Measurements from ENCODE around the gene SCN1B.
"Not testable (repeated sequence)": the region's sequence is repeated elsewhere in the genome, so short reads cannot be mapped to it uniquely, and the experiment has no call there.

Gene SCN1B

GRCh38 chr19:35005256-35005977, 24.9 kb upstream of the SCN1B start:
- no peak for TF ChIP-seq CTCF (conservative IDR thresholded peaks at IDR 0.05)
- H3K27ac ChIP-seq, result peak overlapping the region; percentile 64

GRCh38 chr19:35006007-35006341, 24.3 kb upstream of the SCN1B start:
- H3K27ac ChIP-seq, result peak overlapping the region; percentile 64

GRCh38 chr19:35006342-35006998, 23.8 kb upstream of the SCN1B start:
- no peak for TF ChIP-seq CTCF (conservative IDR thresholded peaks at IDR 0.05)
- H3K27ac ChIP-seq, result peak overlapping the region; percentile 64

- H3K27ac ChIP-seq, result peak overlapping the region; percentile 64
- no peak for TF ChIP-seq CTCF (conservative IDR thresholded peaks at IDR 0.05)
These were observed 23.3 kb upstream of the SCN1B start for GRCh38 chr19:35006999-35007365.

- not testable (repeated sequence) for H3K27ac ChIP-seq
These were observed 22.8 kb upstream of the SCN1B start for GRCh38 chr19:35007427-35007826.

- no peak overlapping the region for H3K27ac ChIP-seq
- TF ChIP-seq CTCF (conservative IDR thresholded peaks at IDR 0.05), result no peak
These were observed 21.4 kb upstream of the SCN1B start for GRCh38 chr19:35008891-35009341.

- no peak overlapping the region for H3K27ac ChIP-seq
These were observed 20.6 kb upstream of the SCN1B start for GRCh38 chr19:35009424-35010415.

More at GRCh38 chr19:35009424-35010415, 20.6 kb upstream of the SCN1B start:
- no peak for TF ChIP-seq CTCF (conservative IDR thresholded peaks at IDR 0.05)

Data from VCaP (cell line).